Gastrocnemius medialis (tissue), 4 donors: ENCODE results near the gene SWT1.

Source experiments
- CTCF ChIP-seq, 5 experiments: fragments of 450-650 bp in 3 of 5; fragments of 200-600 bp in 2 of 5; sonication (generic) in 2 of 5; IDR thresholded peaks in 4 of 5; conservative IDR thresholded peaks in 1 of 5; 1 replicate in 4 of 5; 2 replicates in 1 of 5; pipeline ENCODE4 v1.5.1; 2016 to 2019; ENCODE audit warnings: antibody characterized with exemption in 5 of 5, mild to moderate bottlenecking in 3 of 5, moderate library complexity in 3 of 5
- POLR2A ChIP-seq, 2 donors: fragments of 450-650 bp; IDR thresholded peaks; one replicate each; pipeline ENCODE4 v1.6.1; 2017; ENCODE audit warnings: antibody characterized with exemption in 2 of 2, mild to moderate bottlenecking in 2 of 2, moderate library complexity in 2 of 2

- TF ChIP-seq CTCF (IDR thresholded peaks at IDR 0.05 in 4 of 5, conservative IDR thresholded peaks at IDR 0.05 in 1 of 5): no peak
- no peak for TF ChIP-seq POLR2A (IDR thresholded peaks at IDR 0.05)
Measured at GRCh38 chr1:185312361-185313138, 155.6 kb downstream of the SWT1 start.
